NCI-H524 (cell line): ENCODE results near the gene SIT1.
"Not testable (repeated sequence)": the region's sequence is repeated elsewhere in the genome, so short reads cannot be mapped to it uniquely, and the experiment has no call there.

Experiments used
- DNase-seq, 2 experiments: peaks; one replicate each; lab custom pipeline; 2025; lab: John Stamatoyannopoulos, UW

Gene SIT1

GRCh38 chr9:35637427-35637955 lies 13.2 kb downstream of the SIT1 start:
- DNase-seq = not testable (repeated sequence)

- DNase-seq = not testable (repeated sequence)
These were observed 13.9 kb downstream of the SIT1 start for GRCh38 chr9:35636877-35637246.

GRCh38 chr9:35636135-35636876 lies 14.4 kb downstream of the SIT1 start:
- no peak for DNase-seq

GRCh38 chr9:35635730-35636129 lies 15.0 kb downstream of the SIT1 start:
- no peak for DNase-seq

GRCh38 chr9:35629597-35629996 lies 21.1 kb downstream of the SIT1 start:
- DNase-seq = no peak

GRCh38 chr9:35628389-35628991 lies 22.2 kb downstream of the SIT1 start:
- DNase-seq = no peak

- no peak for DNase-seq
These were observed 23.2 kb downstream of the SIT1 start for GRCh38 chr9:35627575-35627974.

GRCh38 chr9:35619800-35620158 lies 31.0 kb downstream of the SIT1 start:
- DNase-seq = no peak

GRCh38 chr9:35618854-35619799 lies 31.6 kb downstream of the SIT1 start:
- DNase-seq = no peak

GRCh38 chr9:35618325-35618727 lies 32.4 kb downstream of the SIT1 start, which contains the start of gene CD72:
Gene CD72 (minus strand): TSS chr9:35618413. CDS start chr9:35618303, 110 bp downstream.
- no peak for DNase-seq

GRCh38 chr9:35617548-35617947 lies 33.2 kb downstream of the SIT1 start:
- DNase-seq = no peak

- DNase-seq = peak in 1 of 2 experiments; percentile 33
These were observed 33.9 kb downstream of the SIT1 start for GRCh38 chr9:35616681-35617459.

- DNase-seq = no peak
These were observed 34.6 kb downstream of the SIT1 start for GRCh38 chr9:35615981-35616680.

GRCh38 chr9:35612843-35613242 lies 37.9 kb downstream of the SIT1 start:
- DNase-seq = no peak

- DNase-seq = not testable (repeated sequence)
These were observed 38.7 kb downstream of the SIT1 start for GRCh38 chr9:35612066-35612465.

GRCh38 chr9:35611230-35611797 lies 39.4 kb downstream of the SIT1 start:
- DNase-seq = peak; percentile 12 to 37

- no peak for DNase-seq
These were observed 40.9 kb downstream of the SIT1 start for GRCh38 chr9:35609820-35610163.

- no peak for DNase-seq
These were observed 41.5 kb downstream of the SIT1 start for GRCh38 chr9:35609001-35609819.

GRCh38 chr9:35608221-35608620 lies 42.5 kb downstream of the SIT1 start:
- no peak for DNase-seq

- DNase-seq = no peak
These were observed 44.0 kb downstream of the SIT1 start for GRCh38 chr9:35606726-35607125.
